Stimulated activated naive CD8-positive, alpha-beta T cell treated with anti-CD3 and anti-CD28 coated beads, Interleukin-15, Interleukin-2, amounts not matched to agents 100 ng/mL and 50 ng/mL, for 24 hours (primary cell): Measurements from ENCODE around the gene KIR3DL1.
A peak's percentile ranks its signal among the peaks of the same experiment; 100 is the strongest.
"Not testable (repeated sequence)": the region's sequence is repeated elsewhere in the genome, so short reads cannot be mapped to it uniquely, and the experiment has no call there.

ENCODE experiments used
- H3K27ac Mint-ChIP-seq: one replicate; pipeline ENCODE4 v1.8.0; 2021; ENCODE audit warnings: mild to moderate bottlenecking, mixed read lengths
- H3K27me3 Mint-ChIP-seq: one replicate; pipeline ENCODE4 v1.8.0; 2021; ENCODE audit warnings: mixed read lengths
- H3K36me3 Mint-ChIP-seq: one replicate; pipeline ENCODE4 v1.8.0; 2021; ENCODE audit warnings: low read depth, mixed read lengths
- H3K4me1 Mint-ChIP-seq: one replicate; pipeline ENCODE4 v1.8.0; 2021; ENCODE audit warnings: low read depth, mixed read lengths
- H3K4me3 Mint-ChIP-seq: one replicate; pipeline ENCODE4 v1.8.0; 2021; ENCODE audit warnings: mild to moderate bottlenecking, mixed read lengths
- H3K9me3 Mint-ChIP-seq: one replicate; pipeline ENCODE4 v1.8.0; 2021; ENCODE audit warnings: mixed read lengths

The KIR3DL1 gene

DNA sequence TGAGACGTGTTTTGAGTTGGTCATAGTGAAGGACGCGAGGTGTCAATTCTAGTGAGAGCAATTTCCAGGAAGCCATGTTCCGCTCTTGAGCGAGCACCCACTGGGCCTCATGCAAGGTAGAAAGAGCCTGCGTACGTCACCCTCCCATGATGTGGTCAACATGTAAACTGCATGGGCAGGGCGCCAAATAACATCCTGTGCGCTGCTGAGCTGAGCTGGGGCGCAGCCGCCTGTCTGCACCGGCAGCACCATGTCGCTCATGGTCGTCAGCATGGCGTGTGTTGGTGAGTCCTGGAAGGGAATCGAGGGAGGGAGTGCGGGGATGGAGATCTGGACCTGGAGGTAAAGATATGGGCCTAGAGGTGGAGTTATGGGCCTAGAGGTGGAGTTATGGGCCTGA, at the start of gene KIR3DL1:
TSS of gene KIR3DL1 (plus strand) at position 218 of the 400 bp plus-strand sequence.
- not testable (repeated sequence) for H3K27ac Mint-ChIP-seq, H3K4me1 Mint-ChIP-seq, H3K4me3 Mint-ChIP-seq, H3K9me3 Mint-ChIP-seq, H3K36me3 Mint-ChIP-seq
- H3K27me3 Mint-ChIP-seq, result peaks cover 12% of the 10 kb centered on the region

DNA sequence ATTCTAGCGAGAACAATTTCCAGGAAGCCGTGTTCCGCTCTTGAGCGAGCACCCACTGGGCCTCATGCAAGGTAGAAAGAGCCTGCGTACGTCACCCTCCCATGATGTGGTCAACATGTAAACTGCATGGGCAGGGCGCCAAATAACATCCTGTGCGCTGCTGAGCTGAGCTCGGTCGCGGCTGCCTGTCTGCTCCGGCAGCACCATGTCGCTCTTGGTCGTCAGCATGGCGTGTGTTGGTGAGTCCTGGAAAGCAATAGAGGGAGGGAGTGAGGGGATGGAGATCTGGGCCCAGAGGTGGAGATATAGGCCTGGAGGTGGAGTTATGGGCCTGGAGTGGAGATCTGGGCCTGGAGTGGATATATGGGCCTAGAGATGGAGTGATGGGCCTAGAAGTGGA, 46.6 kb upstream of the KIR3DL1 start, which contains the start of gene KIR2DL1:
TSS of gene KIR2DL1 (plus strand) at position 148 of the 400 bp plus-strand sequence. CDS start at position 206, 58 bp downstream.
- not testable (repeated sequence) for H3K4me3 Mint-ChIP-seq, H3K9me3 Mint-ChIP-seq, H3K27ac Mint-ChIP-seq, H3K27me3 Mint-ChIP-seq, H3K4me1 Mint-ChIP-seq, H3K36me3 Mint-ChIP-seq

DNA sequence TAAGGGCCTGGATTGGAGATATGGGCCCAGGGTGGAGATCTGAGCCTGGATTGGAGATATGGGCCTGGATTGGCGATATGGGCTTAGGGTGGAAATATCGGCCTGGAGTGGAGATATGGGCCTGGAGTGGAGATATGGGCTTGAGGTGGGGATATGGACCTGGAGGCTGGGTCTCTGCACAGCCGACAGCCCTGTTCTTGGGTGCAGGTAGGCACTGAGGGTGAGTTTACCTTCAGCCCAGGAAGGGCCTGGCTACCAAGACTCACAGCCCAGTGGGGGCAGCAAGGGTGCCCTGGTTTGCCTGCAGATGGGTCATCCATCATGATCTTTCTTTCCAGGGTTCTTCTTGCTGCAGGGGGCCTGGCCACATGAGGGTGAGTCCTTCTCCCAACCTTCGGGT, 45.8 kb upstream of the KIR3DL1 start:
- not testable (repeated sequence) for H3K36me3 Mint-ChIP-seq, H3K27me3 Mint-ChIP-seq, H3K4me1 Mint-ChIP-seq, H3K4me3 Mint-ChIP-seq, H3K27ac Mint-ChIP-seq, H3K9me3 Mint-ChIP-seq

DNA sequence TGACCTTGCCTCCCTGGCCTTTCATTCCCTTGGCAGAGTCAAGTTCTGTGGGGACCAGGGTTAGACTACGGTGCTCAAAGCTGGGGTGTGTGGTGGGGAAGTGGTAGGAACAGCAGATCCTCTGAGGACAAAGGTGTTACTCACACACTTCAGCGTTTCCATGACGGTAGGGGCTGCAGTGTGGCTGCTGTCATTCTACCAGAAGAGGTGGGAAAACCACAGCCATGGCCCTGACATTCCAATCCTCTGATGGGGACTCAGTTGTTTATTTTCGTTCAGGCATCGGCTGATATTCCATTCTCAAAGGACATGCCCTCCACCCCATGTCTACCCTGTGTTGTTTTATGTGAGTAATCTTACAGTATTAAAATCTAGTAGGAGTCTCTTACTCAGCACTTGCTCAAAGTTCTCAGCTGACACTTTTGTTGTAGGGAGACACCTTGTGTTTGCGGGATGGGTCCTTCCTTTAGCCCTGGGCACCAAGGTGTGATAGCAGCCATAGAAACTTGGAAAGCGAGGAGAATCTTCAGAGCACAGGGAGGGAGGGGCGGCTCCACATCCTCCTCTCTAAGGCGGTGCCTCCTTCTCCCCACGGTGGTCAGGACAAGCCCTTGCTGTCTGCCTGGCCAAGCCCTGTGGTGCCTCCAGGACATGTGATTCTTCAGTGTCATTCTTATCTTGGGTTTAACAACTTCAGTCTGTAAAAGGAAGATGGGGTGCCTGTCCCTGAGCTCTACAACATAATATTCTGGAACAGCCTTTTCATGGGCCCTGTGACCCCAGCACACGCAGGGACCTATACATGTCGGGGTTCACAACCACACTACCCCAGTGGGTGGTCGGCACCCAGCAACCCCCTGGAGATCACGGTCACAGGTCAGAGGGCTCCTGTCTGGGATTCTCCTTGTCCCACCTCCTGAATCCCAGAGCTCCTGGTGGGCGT, 45.0 kb upstream of the KIR3DL1 start:
- not testable (repeated sequence) for H3K9me3 Mint-ChIP-seq, H3K4me1 Mint-ChIP-seq, H3K36me3 Mint-ChIP-seq, H3K27ac Mint-ChIP-seq, H3K27me3 Mint-ChIP-seq, H3K4me3 Mint-ChIP-seq

DNA sequence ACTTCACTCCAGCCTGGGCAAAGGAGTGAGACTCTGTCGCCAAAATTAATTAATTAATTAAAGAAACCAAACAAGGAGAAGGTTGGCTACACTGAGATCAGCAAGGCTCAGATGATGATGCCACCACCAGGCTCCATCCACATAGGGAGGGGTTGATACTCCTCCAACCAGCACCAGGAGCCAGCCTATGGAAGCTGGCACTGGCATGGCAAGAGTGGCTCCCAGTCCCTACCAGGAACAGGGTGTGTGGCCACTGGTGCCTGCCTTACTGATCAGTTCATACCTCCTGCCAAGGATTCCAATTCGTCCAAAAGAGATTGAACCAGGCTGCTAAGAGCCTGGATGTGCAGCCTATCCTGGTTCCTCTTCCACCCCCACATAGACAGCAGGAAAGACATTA, 43.6 kb upstream of the KIR3DL1 start:
- H3K27me3 Mint-ChIP-seq, H3K36me3 Mint-ChIP-seq, H3K9me3 Mint-ChIP-seq, H3K4me3 Mint-ChIP-seq, H3K4me1 Mint-ChIP-seq, H3K27ac Mint-ChIP-seq: not testable (repeated sequence)

DNA sequence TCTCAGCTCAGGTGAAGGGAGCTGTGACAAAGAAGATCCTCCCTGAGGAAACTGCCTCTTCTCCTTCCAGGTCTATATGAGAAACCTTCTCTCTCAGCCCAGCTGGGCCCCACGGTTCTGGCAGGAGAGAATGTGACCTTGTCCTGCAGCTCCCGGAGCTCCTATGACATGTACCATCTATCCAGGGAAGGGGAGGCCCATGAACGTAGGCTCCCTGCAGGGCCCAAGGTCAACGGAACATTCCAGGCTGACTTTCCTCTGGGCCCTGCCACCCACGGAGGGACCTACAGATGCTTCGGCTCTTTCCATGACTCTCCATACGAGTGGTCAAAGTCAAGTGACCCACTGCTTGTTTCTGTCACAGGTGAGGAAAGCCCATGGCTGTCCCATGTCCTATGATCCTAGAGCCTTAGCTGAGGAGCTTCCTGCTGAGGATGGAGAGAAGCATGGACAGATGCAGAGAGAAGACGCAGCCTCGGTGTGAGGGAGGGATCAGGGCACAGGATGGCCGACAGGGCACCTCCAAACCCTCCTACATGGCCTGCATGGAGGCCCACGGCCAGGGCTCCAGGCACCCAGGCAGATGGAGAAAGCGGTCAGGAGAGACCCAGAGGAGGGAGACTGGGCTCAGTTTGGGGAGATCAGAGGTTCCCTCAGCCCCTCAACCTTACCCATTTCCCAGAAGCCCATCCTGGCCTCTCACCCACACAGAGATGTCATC, 41.0 kb upstream of the KIR3DL1 start:
- H3K27ac Mint-ChIP-seq, H3K36me3 Mint-ChIP-seq: not testable (repeated sequence)

DNA sequence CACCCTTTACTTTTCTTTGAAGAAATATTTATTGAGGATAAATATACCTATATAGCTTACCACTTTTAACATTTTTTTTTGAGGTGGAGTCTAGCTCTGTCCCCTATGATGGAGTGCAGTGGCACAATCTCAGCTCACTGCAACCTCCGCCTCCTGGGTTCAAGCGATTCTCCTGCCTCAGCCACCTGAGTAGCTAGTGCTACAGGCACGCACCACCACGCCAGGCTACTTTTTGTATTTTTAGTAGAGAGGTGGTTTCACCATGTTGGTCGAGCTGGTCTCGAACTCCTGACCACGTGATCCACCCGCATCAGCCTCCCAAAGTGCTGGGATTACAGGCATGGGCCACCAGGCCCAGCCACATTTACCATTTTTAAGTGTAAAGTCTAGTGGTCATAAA, 40.4 kb upstream of the KIR3DL1 start:
- not testable (repeated sequence) for H3K4me1 Mint-ChIP-seq, H3K4me3 Mint-ChIP-seq, H3K36me3 Mint-ChIP-seq, H3K27ac Mint-ChIP-seq, H3K9me3 Mint-ChIP-seq, H3K27me3 Mint-ChIP-seq

More for the DNA sequence above, 41.0 kb upstream of the KIR3DL1 start:
- not testable (repeated sequence) for H3K9me3 Mint-ChIP-seq, H3K27me3 Mint-ChIP-seq, H3K4me3 Mint-ChIP-seq, H3K4me1 Mint-ChIP-seq

DNA sequence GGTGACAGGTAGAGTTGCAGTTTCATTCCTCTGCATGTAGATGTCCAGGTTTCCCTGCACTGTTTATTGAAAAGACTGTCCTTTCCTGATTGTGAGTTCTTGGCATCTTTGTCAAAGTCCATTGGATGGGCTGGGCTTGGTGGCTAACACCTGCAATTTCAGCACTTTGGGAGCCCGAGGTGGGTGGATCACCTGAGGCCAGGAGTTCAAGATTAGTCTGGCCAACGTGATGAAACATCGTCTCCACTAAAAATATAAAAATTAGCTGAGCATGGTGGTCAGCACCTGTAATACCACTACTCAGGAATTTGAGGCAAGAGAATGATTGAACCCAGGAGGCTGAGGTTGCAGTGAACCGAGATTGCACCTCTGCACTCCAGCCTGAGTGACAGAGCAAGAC, 38.4 kb upstream of the KIR3DL1 start:
- not testable (repeated sequence) for H3K27ac Mint-ChIP-seq, H3K36me3 Mint-ChIP-seq, H3K27me3 Mint-ChIP-seq, H3K4me3 Mint-ChIP-seq, H3K4me1 Mint-ChIP-seq, H3K9me3 Mint-ChIP-seq

DNA sequence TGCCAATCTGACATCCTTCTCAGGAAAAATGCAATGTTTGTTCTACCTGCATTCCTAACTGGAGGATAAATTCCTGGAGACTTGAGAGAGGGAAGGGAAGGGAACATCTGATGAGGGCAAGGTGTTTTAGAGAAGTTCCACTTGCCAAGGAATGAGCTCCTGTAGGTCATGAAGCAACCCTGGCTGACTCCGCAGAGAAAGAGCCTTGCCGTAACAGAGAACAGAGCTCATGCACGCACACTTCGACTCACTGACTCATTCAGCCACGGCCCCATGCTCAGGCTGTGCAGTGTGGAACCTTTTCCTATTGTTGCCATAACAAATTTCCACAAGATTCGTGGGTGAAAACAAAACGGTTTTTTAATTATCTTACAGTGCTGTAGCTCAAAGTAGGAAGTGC, 37.4 kb upstream of the KIR3DL1 start:
- H3K27ac Mint-ChIP-seq, H3K9me3 Mint-ChIP-seq, H3K27me3 Mint-ChIP-seq, H3K4me3 Mint-ChIP-seq, H3K36me3 Mint-ChIP-seq, H3K4me1 Mint-ChIP-seq: not testable (repeated sequence)

DNA sequence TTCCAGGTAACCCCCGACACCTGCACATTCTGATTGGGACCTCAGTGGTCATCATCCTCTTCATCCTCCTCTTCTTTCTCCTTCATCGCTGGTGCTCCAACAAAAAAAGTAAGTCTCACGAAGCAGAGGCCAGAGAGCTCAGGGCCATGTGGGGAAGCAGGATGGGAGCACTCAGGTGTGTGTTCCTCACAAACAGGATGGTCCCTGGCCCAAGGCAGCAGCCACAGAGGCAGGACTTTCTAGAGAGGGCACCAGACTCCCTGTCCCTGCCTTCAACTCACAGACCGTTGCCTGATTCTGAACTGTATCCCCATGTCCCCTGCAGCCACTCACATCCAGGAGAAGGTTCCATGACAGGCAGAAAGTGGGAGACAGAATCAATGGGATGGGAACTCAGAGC, 33.4 kb upstream of the KIR3DL1 start:
- not testable (repeated sequence) for H3K4me1 Mint-ChIP-seq, H3K36me3 Mint-ChIP-seq, H3K4me3 Mint-ChIP-seq, H3K27ac Mint-ChIP-seq, H3K9me3 Mint-ChIP-seq
- peaks cover 14% of the 10 kb centered on the region for H3K27me3 Mint-ChIP-seq

DNA sequence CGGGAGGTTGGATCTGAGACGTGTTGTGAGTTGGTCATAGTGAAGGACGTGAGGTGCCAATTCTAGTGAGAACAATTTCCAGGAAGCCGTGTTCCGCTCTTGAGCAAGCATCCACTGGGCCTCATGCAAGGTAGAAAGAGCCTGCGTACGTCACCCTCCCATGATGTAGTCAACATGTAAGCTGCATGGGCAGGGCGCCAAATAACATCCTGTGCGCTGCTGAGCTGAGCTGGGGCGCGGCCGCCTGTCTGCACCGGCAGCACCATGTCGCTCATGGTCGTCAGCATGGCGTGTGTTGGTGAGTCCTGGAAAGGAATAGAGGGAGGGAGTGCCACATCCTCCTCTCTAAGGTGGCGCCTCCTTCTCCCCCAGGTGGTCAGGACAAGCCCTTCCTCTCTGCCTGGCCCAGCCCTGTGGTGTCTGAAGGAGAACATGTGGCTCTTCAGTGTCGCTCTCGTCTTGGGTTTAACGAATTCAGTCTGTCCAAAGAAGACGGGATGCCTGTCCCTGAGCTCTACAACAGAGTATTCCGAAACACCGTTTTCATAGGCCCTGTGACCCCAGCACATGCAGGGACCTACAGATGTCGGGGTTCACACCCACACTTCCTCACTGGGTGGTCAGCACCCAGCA, 30.1 kb upstream of the KIR3DL1 start:
- not testable (repeated sequence) for H3K4me3 Mint-ChIP-seq, H3K9me3 Mint-ChIP-seq, H3K27ac Mint-ChIP-seq, H3K36me3 Mint-ChIP-seq, H3K4me1 Mint-ChIP-seq
- peaks cover 12% of the 10 kb centered on the region for H3K27me3 Mint-ChIP-seq

DNA sequence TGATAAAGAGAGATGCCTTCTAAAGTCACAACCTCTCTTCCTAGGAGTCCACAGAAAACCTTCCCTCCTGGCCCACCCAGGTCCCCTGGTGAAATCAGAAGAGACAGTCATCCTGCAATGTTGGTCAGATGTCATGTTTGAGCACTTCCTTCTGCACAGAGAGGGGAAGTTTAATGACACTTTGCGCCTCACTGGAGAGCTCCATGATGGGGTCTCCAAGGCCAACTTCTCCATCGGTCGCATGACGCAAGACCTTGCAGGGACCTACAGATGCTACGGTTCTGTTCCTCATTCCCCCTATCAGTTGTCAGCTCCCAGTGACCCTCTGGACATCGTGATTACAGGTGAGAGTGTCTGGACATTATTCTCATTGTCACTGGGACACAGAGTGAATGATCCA, 28.1 kb upstream of the KIR3DL1 start:
- peaks cover 12% of the 10 kb centered on the region for H3K4me1 Mint-ChIP-seq
- H3K27me3 Mint-ChIP-seq, result peaks cover 15% of the 10 kb centered on the region
- not testable (repeated sequence) for H3K4me3 Mint-ChIP-seq, H3K27ac Mint-ChIP-seq, H3K36me3 Mint-ChIP-seq, H3K9me3 Mint-ChIP-seq

DNA sequence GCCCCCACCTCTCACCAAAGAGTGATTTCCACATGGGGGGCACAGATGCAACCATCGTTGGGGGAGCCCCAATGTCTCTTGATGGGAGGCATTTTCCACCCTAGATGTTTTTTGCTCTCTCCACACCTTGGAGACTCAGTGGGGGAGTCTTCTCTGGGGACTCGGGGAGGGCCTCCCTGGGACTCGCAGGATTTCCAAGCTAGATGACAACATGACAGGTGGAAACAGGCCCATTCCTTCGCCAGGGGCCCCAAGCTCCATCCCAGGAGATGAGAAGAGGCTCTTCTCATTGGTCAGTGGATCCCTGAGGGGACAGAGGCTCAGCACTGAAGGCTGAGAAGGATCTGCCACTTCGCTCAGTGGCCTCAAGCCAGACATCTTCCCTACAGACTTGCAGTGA, 25.6 kb upstream of the KIR3DL1 start:
- Mint-ChIP-seq H3K4me3 (no peak overlapping the region), H3K27ac (no peak overlapping the region), H3K36me3 (no peaks in the 10 kb centered on the region), H3K4me1 (peaks cover 16% of the 10 kb centered on the region), H3K27me3 (peaks cover 9% of the 10 kb centered on the region), H3K9me3 (peaks cover 4% of the 10 kb centered on the region)

DNA sequence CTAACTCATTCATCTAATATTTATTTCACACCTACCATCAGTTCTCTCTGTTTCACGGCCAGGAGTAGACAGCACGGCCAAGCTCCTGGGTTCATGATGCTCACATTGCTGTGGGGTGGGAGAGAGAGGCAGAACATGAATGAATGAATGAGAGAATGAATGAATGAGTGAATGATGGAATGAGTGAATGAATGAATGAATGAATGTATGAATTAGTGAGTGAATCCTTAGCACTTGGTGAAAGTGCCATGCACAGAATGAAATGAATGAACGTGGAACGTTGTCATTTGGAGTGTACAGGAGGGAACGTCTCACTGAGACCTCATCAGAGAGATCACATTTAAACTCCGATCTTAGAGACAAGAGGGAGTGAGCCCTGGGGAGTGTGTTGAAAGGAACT, 24.8 kb upstream of the KIR3DL1 start:
- Mint-ChIP-seq H3K36me3 (no peaks in the 10 kb centered on the region), H3K4me3 (no peak overlapping the region), H3K4me1 (peaks cover 16% of the 10 kb centered on the region), H3K27ac (no peak overlapping the region), H3K9me3 (peaks cover 4% of the 10 kb centered on the region), H3K27me3 (peaks cover 5% of the 10 kb centered on the region)

DNA sequence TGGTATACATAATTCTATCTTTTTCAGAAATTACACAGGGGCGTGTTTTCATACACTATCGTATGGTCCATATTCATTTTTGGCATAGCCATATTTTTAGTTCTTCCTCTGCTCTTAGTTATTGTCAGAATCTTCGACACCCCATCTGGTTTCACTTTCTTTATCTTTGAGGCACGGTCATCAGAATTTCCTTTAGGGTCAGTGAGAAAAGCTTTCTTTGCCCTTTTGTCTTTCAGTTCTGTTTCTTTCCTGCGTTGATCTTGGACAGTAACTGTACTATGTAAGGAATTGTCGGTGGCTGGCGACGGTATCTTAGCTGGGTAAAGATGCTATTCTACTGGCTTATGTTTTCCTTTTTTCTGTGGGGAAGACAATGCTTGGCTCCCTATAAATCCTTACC, 23.5 kb upstream of the KIR3DL1 start:
- peaks cover 4% of the 10 kb centered on the region for H3K9me3 Mint-ChIP-seq
- peak overlapping the region; percentile 75 for H3K4me3 Mint-ChIP-seq
- no peaks in the 10 kb centered on the region for H3K36me3 Mint-ChIP-seq
- H3K27me3 Mint-ChIP-seq, result peaks cover 9% of the 10 kb centered on the region
- H3K4me1 Mint-ChIP-seq, result peaks cover 16% of the 10 kb centered on the region
- peak overlapping the region; percentile 21 for H3K27ac Mint-ChIP-seq
